SK-N-MC (cell line): ENCODE measurements around the gene ADA.

Experiments used
- DNase-seq: peaks from one replicate; pipeline ENCODE4 v3.0.0-alpha.2; 2011; ENCODE audit warnings: low read depth, low spot score
- H3K27ac ChIP-seq: fragments of 200-600 bp; sonication (generic); 2 replicates; pipeline ENCODE4 v1.5.1; 2016; ENCODE audit warnings: mixed run types
- H3K36me3 ChIP-seq: fragments of 200-600 bp; sonication (generic); 2 replicates; pipeline ENCODE4 v1.6.1; 2017; ENCODE audit warnings: antibody characterized with exemption, low read length, mixed read lengths; ENCODE audit not compliant: insufficient read depth
- H3K4me3 ChIP-seq: fragments of 200-600 bp; sonication (generic); 2 replicates; pipeline ENCODE4 v1.5.1; 2016
- H3K9ac ChIP-seq: fragments of 200-600 bp; sonication (generic); 2 replicates; pipeline ENCODE4 v1.8.0; 2017; ENCODE audit warnings: mixed run types, mixed read lengths; ENCODE audit not compliant: insufficient read length
- H3K9me3 ChIP-seq: fragments of 200-600 bp; sonication (generic); 2 replicates; pipeline ENCODE4 v1.6.1; 2017; ENCODE audit warnings: low read depth, mild to moderate bottlenecking, antibody characterized with exemption, low read length, moderate library complexity, mixed read lengths
- EZH2 ChIP-seq: fragments of 200-600 bp; sonication (generic); IDR thresholded peaks from one replicate; pipeline ENCODE4 v1.6.1; 2017; ENCODE audit warnings: antibody characterized with exemption
- FOXP2 ChIP-seq: optimal IDR thresholded peaks from 2 replicates; pipeline ENCODE3; 2011; ENCODE audit warnings: mild to moderate bottlenecking, moderate library complexity; ENCODE audit not compliant: insufficient read depth; ENCODE audit errors: extremely low read length, control extremely low read depth
- POLR2AphosphoS5 ChIP-seq: IDR thresholded peaks from 2 replicates; pipeline ENCODE4 v1.6.1; 2012; ENCODE audit warnings: mild to moderate bottlenecking, low read depth, low read length, borderline replicate concordance

The ADA gene

DNA sequence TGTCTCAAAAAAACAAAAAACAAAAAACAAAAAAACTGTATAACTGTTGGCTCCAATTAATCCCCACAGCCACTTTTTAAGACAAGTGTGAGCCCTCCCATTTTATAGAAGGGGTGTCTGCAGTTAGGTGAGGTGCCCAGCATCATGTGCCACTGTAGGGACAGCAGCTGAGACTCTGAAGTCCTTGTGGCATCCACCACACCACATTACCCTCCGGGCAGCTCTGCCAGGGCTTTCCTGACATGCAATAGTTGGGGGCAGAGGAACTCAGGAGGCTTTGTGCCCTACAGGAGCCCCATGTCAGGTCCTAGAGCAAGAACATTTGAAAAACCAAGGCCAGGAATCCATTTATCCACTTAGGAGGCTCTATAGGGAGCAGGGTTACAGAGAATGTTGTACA, 51.8 kb downstream of the ADA start:
- no peaks in the 10 kb centered on the region for H3K36me3 ChIP-seq
- no peaks in the 10 kb centered on the region for H3K9me3 ChIP-seq
- H3K9ac ChIP-seq, result no peak overlapping the region
- TF ChIP-seq FOXP2 (no peak), POLR2AphosphoS5 (no peak), EZH2 (no peak)
- H3K27ac ChIP-seq, result no peak overlapping the region
- H3K4me3 ChIP-seq, result no peak overlapping the region
- no peak for DNase-seq

DNA sequence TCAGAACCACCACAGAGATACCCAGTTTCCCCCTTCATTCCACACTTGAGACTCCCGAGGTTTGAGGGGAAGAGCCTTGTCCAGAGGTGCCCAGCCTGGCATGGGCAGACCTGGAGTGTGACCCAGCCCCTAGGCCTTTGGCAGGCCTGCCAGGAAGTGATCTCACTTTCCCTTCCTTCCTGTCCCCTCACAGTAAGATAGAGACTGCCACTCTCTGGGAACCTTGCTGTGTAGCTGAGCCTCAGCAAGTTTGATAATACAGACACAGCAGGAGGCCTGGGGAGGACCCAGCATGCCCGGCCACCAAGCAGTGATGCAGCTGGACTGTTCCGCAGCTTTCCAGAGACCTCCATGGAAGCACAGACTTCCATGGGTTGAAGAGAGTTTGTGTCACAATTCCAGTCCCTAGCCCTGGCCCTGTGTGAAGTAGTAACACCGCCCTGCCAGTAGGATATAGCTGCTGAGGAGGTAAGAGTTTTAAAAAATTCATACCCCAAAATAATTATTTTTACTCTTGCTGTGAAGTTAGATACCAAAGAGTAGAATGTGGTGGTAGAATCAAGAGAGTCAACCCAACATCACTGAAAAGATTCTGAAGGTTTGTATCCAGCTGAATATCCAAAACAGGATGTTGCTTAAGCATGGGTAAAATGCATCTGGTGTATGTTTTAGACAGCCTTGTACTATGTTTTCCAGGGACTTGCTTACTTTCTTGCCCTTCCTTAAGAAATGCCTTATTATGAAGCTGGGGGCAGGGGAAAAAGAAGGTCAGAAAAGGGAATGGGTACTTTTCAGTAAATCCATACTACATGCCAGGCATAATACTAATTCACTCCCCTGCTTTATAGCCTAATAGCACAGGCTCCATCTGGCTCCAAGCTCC, 52.8 kb downstream of the ADA start:
- peak overlapping the region; percentile 26; the same call in 1 of the 2 replicates for H3K4me3 ChIP-seq
- DNase-seq, result no peak
- H3K27ac ChIP-seq, result peak overlapping the region; percentile 65
- no peaks in the 10 kb centered on the region for H3K36me3 ChIP-seq
- H3K9ac ChIP-seq, result peak overlapping the region; percentile 49
- no peaks in the 10 kb centered on the region for H3K9me3 ChIP-seq
- TF ChIP-seq FOXP2, result no peak
- TF ChIP-seq EZH2, result no peak
- no peak for TF ChIP-seq POLR2AphosphoS5

GRCh38 chr20:44597930-44598329, 53.6 kb downstream of the ADA start:
- H3K36me3 ChIP-seq, result no peaks in the 10 kb centered on the region
- H3K4me3 ChIP-seq, result peak overlapping the region; percentile 26; the same call in 1 of the 2 replicates
- TF ChIP-seq POLR2AphosphoS5 (no peak), FOXP2 (no peak), EZH2 (no peak)
- no peaks in the 10 kb centered on the region for H3K9me3 ChIP-seq
- peak overlapping the region; percentile 49 for H3K9ac ChIP-seq
- H3K27ac ChIP-seq, result peak overlapping the region; percentile 65
- no peak for DNase-seq

- peak overlapping the region; percentile 65 for H3K27ac ChIP-seq
- no peaks in the 10 kb centered on the region; the same call in 1 of the 2 replicates for H3K36me3 ChIP-seq
- H3K9ac ChIP-seq, result no peak overlapping the region
- no peaks in the 10 kb centered on the region for H3K9me3 ChIP-seq
- no peak overlapping the region for H3K4me3 ChIP-seq
- no peak for DNase-seq
- TF ChIP-seq FOXP2, result no peak
- no peak for TF ChIP-seq POLR2AphosphoS5
- no peak for TF ChIP-seq EZH2
These were observed 54.0 kb downstream of the ADA start for GRCh38 chr20:44597516-44597915.

DNA sequence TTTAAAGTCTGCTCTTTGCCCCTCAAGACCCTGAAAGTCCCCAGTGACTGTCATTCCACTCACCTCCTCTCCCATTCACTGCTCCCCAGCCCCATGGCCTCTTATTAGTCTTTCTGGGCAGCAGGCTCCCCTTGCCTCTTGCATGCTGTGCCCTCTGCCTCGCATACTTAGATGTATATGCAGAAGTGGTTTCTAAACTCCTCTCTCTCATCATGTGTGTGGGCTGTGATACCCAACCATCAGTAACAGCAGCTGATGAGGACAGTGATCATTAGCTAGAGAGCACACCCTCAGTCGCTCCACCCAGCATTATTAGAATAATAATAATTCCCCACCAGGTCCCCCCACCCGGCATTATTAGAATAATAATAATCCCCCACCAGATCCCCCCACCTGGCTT, 54.6 kb downstream of the ADA start:
- no peaks in the 10 kb centered on the region for H3K9me3 ChIP-seq
- TF ChIP-seq EZH2, result no peak
- TF ChIP-seq POLR2AphosphoS5, result no peak
- no peak for TF ChIP-seq FOXP2
- H3K9ac ChIP-seq, result no peak overlapping the region
- H3K4me3 ChIP-seq, result no peak overlapping the region
- H3K36me3 ChIP-seq, result no peaks in the 10 kb centered on the region; the same call in 1 of the 2 replicates
- DNase-seq, result no peak
- H3K27ac ChIP-seq, result no peak overlapping the region

- H3K9ac ChIP-seq, result no peak overlapping the region
- no peak for DNase-seq
- H3K4me3 ChIP-seq, result no peak overlapping the region
- TF ChIP-seq FOXP2 (no peak), POLR2AphosphoS5 (no peak), EZH2 (no peak)
- no peaks in the 10 kb centered on the region for H3K9me3 ChIP-seq
- H3K27ac ChIP-seq, result no peak overlapping the region
- H3K36me3 ChIP-seq, result no peaks in the 10 kb centered on the region; the same call in 1 of the 2 replicates
These were observed 55.5 kb downstream of the ADA start for GRCh38 chr20:44596010-44596409.

DNA sequence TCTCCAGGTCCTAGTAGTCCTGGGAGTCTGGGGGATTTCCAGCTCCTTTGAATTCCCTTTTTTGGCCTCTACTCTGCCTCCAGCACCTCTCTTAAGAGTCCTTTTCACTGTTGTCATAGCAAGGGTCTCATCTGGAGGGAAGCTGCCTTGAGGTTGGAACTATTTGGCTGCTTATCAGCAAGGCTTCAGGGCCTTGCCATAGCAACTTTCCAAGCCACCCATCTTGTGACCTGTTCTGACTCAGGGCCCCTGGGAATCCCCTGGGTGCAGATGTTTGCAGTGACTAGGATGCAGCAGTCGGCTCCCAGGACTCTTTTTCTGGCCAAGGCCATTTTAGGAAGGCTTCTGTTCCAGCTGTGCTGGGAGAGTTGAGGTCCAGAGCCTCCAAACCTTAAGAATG, 56.8 kb downstream of the ADA start:
- no peak for TF ChIP-seq FOXP2

DNA sequence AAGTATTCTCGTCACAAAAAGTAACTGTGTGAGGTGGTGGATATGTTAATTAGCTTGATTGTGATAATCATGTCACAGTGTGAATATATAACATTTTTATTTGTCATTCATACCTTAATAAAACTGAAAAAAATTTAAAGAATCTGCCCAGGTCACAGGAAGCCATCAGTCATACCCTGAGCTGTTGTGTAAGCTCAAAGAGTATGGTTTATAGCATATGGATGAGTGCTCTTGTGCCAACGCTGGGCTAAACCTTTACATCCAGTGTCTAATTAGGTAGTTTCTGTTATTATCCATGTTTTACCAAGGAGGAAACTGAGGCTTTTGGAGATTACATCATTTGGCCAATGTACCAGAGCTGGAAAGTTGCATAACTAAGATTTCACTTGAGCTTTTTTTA, 57.7 kb downstream of the ADA start:
- TF ChIP-seq FOXP2 (no peak), POLR2AphosphoS5 (no peak), EZH2 (no peak)
- Histone ChIP-seq H3K9me3 (no peaks in the 10 kb centered on the region), H3K27ac (peak overlapping the region; percentile 57; the same call in 1 of the 2 replicates), H3K36me3 (peaks cover 8% of the 10 kb centered on the region), H3K9ac (no peak overlapping the region), H3K4me3 (no peak overlapping the region)
- DNase-seq, result no peak

More for the DNA sequence above, 56.8 kb downstream of the ADA start:
- Histone ChIP-seq H3K4me3 (no peak overlapping the region), H3K36me3 (peaks cover 7% of the 10 kb centered on the region), H3K9ac (no peak overlapping the region), H3K9me3 (no peaks in the 10 kb centered on the region), H3K27ac (no peak overlapping the region)
- no peak for DNase-seq
